ENCODE results near the gene QSOX1.

QSOX1 gene

GRCh38 chr1:180165509-180166435, 11.1 kb downstream of the QSOX1 start:
- DNase-seq (ENCODE audit: low read depth, low spot score), result no peak
- ChIA-PET CTCF (interaction anchor here (1.0 to 9.1 kb wide), 6 partner anchors 10 to 299 kb away, joined by 3 to 138 read pairs (median 4); no protein-coding TSS in a partner anchor), POLR2A (no interaction called here)
- no peak overlapping the region for H3K4me3 ChIP-seq (ENCODE audit: low read depth, low read length)
- no peak for TF ChIP-seq CTCF (IDR thresholded peaks at IDR 0.05; ENCODE audit: insufficient read depth, low read length, missing control alignments)

GRCh38 chr1:180166436-180166800, 11.7 kb downstream of the QSOX1 start:
- no peak overlapping the region for H3K4me3 ChIP-seq (ENCODE audit: low read depth, low read length)
- POLR2A ChIA-PET, result no interaction called here
- no peak for DNase-seq (ENCODE audit: low read depth, low spot score)
- no peak for TF ChIP-seq CTCF (IDR thresholded peaks at IDR 0.05; ENCODE audit: insufficient read depth, low read length, missing control alignments)
- CTCF ChIA-PET, result interaction anchor here (1.0 to 9.1 kb wide), 6 partner anchors 9 to 306 kb away, joined by 4 to 138 read pairs (median 9); partner anchors contain the start of gene QSOX1

GRCh38 chr1:180167021-180167701, 12.5 kb downstream of the QSOX1 start:
- no peak for DNase-seq (ENCODE audit: low read depth, low spot score)
- H3K4me3 ChIP-seq (ENCODE audit: low read depth, low read length), result no peak overlapping the region
- ChIA-PET CTCF (interaction anchor here (0.8 to 9.1 kb wide), 10 partner anchors 9 to 358 kb away, joined by 3 to 138 read pairs (median 5); partner anchors contain the start of gene QSOX1), POLR2A (interaction anchor here (1.9 kb wide), 1 partner anchor 11 kb away, joined by 4 read pairs; no protein-coding TSS in a partner anchor)
- TF ChIP-seq CTCF (IDR thresholded peaks at IDR 0.05; ENCODE audit: insufficient read depth, low read length, missing control alignments), result no peak

- no peak overlapping the region for H3K4me3 ChIP-seq (ENCODE audit: low read depth, low read length)
- ChIA-PET CTCF (interaction anchor here (0.8 to 9.1 kb wide), 26 partner anchors 10 to 459 kb away, joined by 3 to 138 read pairs (median 4); partner anchors contain the start of gene TOR1AIP2), POLR2A (interaction anchor here (1.0 to 1.9 kb wide), 2 partner anchors 11 to 13 kb away, joined by 4 read pairs; partner anchors contain the start of gene QSOX1)
- DNase-seq (ENCODE audit: low read depth, low spot score), result no peak
- TF ChIP-seq CTCF (IDR thresholded peaks at IDR 0.05; ENCODE audit: insufficient read depth, low read length, missing control alignments), result no peak
Measured at GRCh38 chr1:180167721-180168467, 13.2 kb downstream of the QSOX1 start.

GRCh38 chr1:180168786-180169639, 14.3 kb downstream of the QSOX1 start:
- ChIA-PET POLR2A (interaction anchor here (0.8 to 1.9 kb wide), 3 partner anchors 10 to 14 kb away, joined by 3 to 4 read pairs (median 4); partner anchors contain the start of gene QSOX1), CTCF (interaction anchor here (0.8 to 9.1 kb wide), 25 partner anchors 10 to 460 kb away, joined by 3 to 138 read pairs (median 4); partner anchors contain the start of gene TOR1AIP2)
- peak; percentile 74 for TF ChIP-seq CTCF (IDR thresholded peaks at IDR 0.05; ENCODE audit: insufficient read depth, low read length, missing control alignments)
- DNase-seq (ENCODE audit: low read depth, low spot score), result no peak
- H3K4me3 ChIP-seq (ENCODE audit: low read depth, low read length), result no peak overlapping the region
